Aorta (tissue), 5 donors: ENCODE measurements around the gene ADH6. TPM values are rescaled to one million over a fixed set of nuclear protein-coding genes. Genes with fewer than 3 reads are reported as not detected.
"Not testable (repeated sequence)": the region's sequence is repeated elsewhere in the genome, so short reads cannot be mapped to it uniquely, and the experiment has no call there.

Experiments
- ATAC-seq: fragments of 200-7000 bp; cut with Tn5 transposase; one replicate; pipeline ENCODE4 v1.9.1; 2022; ENCODE audit warnings: moderate library complexity; ENCODE audit not compliant: low FRiP score
- DNase-seq, 2 donors: peaks; one replicate each; pipeline ENCODE4 v3.0.0-alpha.2; 2020
- H3K27ac ChIP-seq, 2 donors: one replicate each; pipeline ENCODE4 v1.5.1; 2013; ENCODE audit warnings: low read length in 2 of 2, mild to moderate bottlenecking in 2 of 2, moderate library complexity in 2 of 2, control low read depth in 1 of 2, inconsistent platforms in 1 of 2, low read depth in 1 of 2
- H3K27me3 ChIP-seq, 2 donors: one replicate each; pipeline ENCODE4 v1.6.1; 2013; ENCODE audit warnings: control low read depth in 1 of 2, low read length in 1 of 2, mild to moderate bottlenecking in 1 of 2, moderate library complexity in 1 of 2; ENCODE audit not compliant: insufficient read depth in 2 of 2, control insufficient read depth in 1 of 2
- H3K36me3 ChIP-seq, 2 donors: one replicate each; pipeline ENCODE4 v1.6.1; 2013; ENCODE audit warnings: control low read depth in 1 of 2, low read length in 1 of 2, mild to moderate bottlenecking in 1 of 2; ENCODE audit not compliant: insufficient read depth in 2 of 2, control insufficient read depth in 1 of 2
- H3K4me1 ChIP-seq, 2 donors: one replicate each; pipeline ENCODE4 v1.6.1; 2013; ENCODE audit warnings: low read length in 2 of 2, control low read depth in 1 of 2, mild to moderate bottlenecking in 1 of 2, moderate library complexity in 1 of 2; ENCODE audit not compliant: insufficient read depth in 2 of 2, control insufficient read depth in 1 of 2
- H3K4me3 ChIP-seq, 2 donors: one replicate each; pipeline ENCODE4 v1.5.1; 2013; ENCODE audit warnings: low read length in 2 of 2, control low read depth in 1 of 2, mild to moderate bottlenecking in 1 of 2
- H3K9me3 ChIP-seq: one replicate; pipeline ENCODE4 v1.6.1; 2013; ENCODE audit warnings: mild to moderate bottlenecking, low read length; ENCODE audit not compliant: control insufficient read depth
- WGBS, 2 donors: extraction: QIAGEN DNeasy Blood & Tissue Kit; methylation state at CpG; one replicate each; pipeline ENCODE4 v1.1.7; 2013; 5-methylcytosine and 5-hydroxymethylcytosine counted together
- intact Hi-C, 2 donors: fragments of 100-400 bp; cut with DNase I; formaldehyde crosslinking; loops; one replicate each; pipeline versions ENCODE4 v1.14.2 to v1.15.0; 2022
- long read RNA-seq, 2 donors: library from polyadenylated mRNA; unstranded; transcript quantifications; one replicate each; pipeline ENCODE4 v2.0.0, GENCODE V29; 2020 to 2021
- polyA plus RNA-seq, 2 donors: library from polyadenylated mRNA; stranded (reverse); fragments of 200-250 nt; gene quantifications; one replicate each; pipeline ENCODE4 v1.2.3, GENCODE V29; 2013
- total RNA-seq, 2 donors: library from RNA; stranded (reverse); fragmentation: NEBNext Ultra II Directional; extraction: Animal tissue kit (Norgen Biotek cat#: 25700); gene quantifications; one replicate each; pipeline ENCODE4 v1.2.1, GENCODE V29; 2021
- donor health status: healthy with polysubstance abuse.
- donor health status: Bipolar disorder and iron deficiency.
- donor health status: DM: no; HTN: no; CAD: no.
- donor health status: DM: no; HTN: no; CAD: no.
- donor health status: DM: yes; HTN: yes; CAD: no.

ADH6 gene
- under 1 TPM; 0.26 to 0.84 TPM for total RNA-seq
- polyA plus RNA-seq = 1 to 10 TPM in 1 of 2 donors, under 1 TPM in 1; 0.36 to 6.3 TPM
- long read RNA-seq, donor 1, partial matches to known transcripts = 0 of 2 reads
- long read RNA-seq, donor 1, other reads (novel, unspliced or antisense) = 2 of 2 reads
- long read RNA-seq, donor 2, partial matches to known transcripts = 0 of 2 reads
- long read RNA-seq, donor 2, other reads (novel, unspliced or antisense) = 2 of 2 reads

DNA sequence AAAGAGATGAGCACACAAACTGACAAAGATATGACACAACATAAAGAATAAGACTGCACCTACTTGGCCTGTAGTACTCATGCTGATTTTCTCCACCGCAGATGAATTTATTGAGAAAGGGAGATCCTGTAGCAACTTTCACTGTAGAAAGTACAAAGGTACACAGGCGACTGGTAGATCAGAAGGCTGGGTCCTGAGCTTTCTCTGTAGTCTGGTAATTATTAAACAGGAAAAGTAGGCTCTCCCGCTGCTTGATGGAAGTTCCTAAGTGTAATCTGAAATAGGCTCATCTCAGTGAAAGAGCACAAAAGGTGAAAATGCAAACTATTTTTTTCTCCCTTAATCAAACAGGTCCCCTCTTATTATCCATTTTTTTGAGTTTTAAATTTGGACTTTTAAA is at the start of gene ADH6:
TSS of gene ADH6 (minus strand) at position 175 of the 400 bp plus-strand sequence. CDS start at position 81, 94 bp downstream.
- WGBS, 2 donors = 96 to 97% methylated on average over 3 of the region's 3 CpGs
- Histone ChIP-seq H3K9me3 (no peaks in the 10 kb centered on the region), H3K4me3 (no peak within 1 kb of the TSS), H3K27me3 (no peaks in the 10 kb centered on the region), H3K4me1 (no peaks in the 10 kb centered on the region), H3K27ac (no peak within 1 kb of the TSS), H3K36me3 (no peaks in the 10 kb centered on the region)
- intact Hi-C loops = no loop called here
- ATAC-seq (no peak), DNase-seq (no peak)

DNA sequence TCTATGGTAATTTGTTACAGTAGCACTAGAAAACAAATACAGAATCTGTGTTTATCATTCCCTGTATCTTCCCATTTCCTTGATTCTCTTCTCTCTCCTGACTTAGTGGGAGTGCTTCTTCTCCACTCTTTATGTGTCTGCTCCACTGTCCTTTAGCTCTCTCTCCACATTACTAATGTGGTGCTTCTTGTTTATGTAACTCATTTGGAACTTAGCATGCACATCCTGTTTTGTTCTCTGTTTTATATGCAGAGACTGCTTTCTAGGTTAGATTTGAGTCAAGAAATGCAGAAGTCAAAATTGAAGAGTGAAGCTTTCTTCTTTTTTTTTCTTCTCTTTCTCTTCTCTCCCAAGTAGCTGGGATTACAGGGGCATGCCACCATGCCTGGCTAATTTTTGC is 45.9 kb upstream of the ADH6 start:
- intact Hi-C loops = no loop called here
- peaks cover 0 to 7% of the 10 kb centered on the region in 2 donors for H3K4me1 ChIP-seq
- no peak for ATAC-seq
- H3K27ac ChIP-seq = no peak overlapping the region
- no peak overlapping the region for H3K4me3 ChIP-seq
- peaks cover 3% of the 10 kb centered on the region for H3K9me3 ChIP-seq
- DNase-seq = no peak
- H3K36me3 ChIP-seq = peaks cover 0 to 2% of the 10 kb centered on the region in 2 donors
- no peaks in the 10 kb centered on the region for H3K27me3 ChIP-seq

DNA sequence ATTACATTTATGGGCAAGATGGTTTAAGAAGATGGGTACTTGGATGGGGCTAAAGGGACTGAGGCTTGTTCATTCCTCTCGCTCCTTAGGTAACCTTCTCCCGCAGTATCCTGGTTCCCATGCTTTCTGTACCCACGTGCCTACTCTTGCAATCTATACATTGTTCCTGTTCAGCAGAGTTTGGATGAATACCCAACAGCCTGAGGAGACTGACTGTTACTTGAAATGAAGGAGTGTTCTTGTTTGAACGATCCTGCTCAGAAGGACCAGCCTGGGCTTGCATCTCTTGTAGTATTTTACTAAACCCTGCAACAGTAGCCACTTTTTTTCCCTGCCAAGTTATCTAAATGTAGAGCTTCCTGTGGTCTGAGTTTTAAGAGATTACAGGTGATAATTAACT is 33.7 kb upstream of the ADH6 start:
- H3K4me1 ChIP-seq = no peaks in the 10 kb centered on the region
- no peak overlapping the region for H3K4me3 ChIP-seq
- ATAC-seq = no peak
- no peak overlapping the region for H3K27ac ChIP-seq
- no peaks in the 10 kb centered on the region for H3K27me3 ChIP-seq
- no peaks in the 10 kb centered on the region for H3K9me3 ChIP-seq
- 88 to 90% methylated on average over 4 of the region's 4 CpGs for WGBS, 2 donors
- no peak for DNase-seq
- H3K36me3 ChIP-seq = no peaks in the 10 kb centered on the region
- intact Hi-C loops = no loop called here

DNA sequence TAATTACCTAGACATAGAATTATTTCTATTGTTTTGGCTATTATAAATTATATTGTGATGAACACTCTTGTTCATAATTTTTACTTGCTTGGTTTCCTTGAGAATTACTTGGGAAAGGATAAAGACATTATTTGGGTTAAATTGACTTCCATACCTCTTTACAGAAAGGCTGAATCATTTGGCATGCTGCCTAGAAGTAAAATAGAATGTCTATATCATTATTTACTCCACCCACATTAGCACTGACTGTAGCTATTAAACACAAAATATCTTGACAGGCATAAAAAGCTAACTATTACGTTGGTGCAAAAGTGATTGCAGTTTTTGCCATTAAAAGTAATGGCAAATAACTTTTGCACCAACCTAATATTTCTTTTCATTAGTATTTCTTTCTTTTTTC is 29.7 kb upstream of the ADH6 start:
- ATAC-seq = no peak
- intact Hi-C loops = no loop called here
- H3K27ac ChIP-seq = no peak overlapping the region

DNA sequence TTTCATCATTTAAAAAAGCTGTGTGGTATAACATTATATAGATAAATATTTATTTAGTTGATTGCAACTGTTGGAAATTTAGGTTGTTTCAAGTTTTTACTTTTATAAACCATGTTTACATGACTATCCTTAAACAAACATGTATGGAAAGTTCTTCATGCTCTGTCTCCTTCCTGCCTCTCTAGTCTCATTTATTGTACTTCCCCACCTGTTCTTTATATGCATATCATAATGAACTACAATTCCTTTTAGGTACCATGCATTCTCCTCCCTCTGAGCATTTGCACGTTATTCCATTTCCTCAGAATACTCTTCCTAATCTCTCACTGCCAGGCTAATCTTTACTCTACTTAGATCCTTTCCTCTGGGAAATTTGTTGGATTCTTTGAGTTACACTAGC is 16.9 kb upstream of the ADH6 start:
- Histone ChIP-seq H3K36me3 (no peaks in the 10 kb centered on the region), H3K4me3 (no peak overlapping the region), H3K27me3 (no peaks in the 10 kb centered on the region), H3K27ac (no peak overlapping the region), H3K9me3 (no peaks in the 10 kb centered on the region), H3K4me1 (peaks cover 0 to 1% of the 10 kb centered on the region in 2 donors)
- intact Hi-C loops = no loop called here
- no peak for DNase-seq
- WGBS, 2 donors = 70 to 77% methylated on average over 1 of the region's 1 CpG
- ATAC-seq = no peak

More for the DNA sequence above, 29.7 kb upstream of the ADH6 start:
- no peaks in the 10 kb centered on the region for H3K27me3 ChIP-seq
- no peaks in the 10 kb centered on the region for H3K4me1 ChIP-seq
- H3K9me3 ChIP-seq = no peaks in the 10 kb centered on the region
- WGBS, 2 donors = 84 to 86% methylated on average over 1 of the region's 1 CpG
- no peak for DNase-seq
- no peak overlapping the region for H3K4me3 ChIP-seq
- H3K36me3 ChIP-seq = no peaks in the 10 kb centered on the region

DNA sequence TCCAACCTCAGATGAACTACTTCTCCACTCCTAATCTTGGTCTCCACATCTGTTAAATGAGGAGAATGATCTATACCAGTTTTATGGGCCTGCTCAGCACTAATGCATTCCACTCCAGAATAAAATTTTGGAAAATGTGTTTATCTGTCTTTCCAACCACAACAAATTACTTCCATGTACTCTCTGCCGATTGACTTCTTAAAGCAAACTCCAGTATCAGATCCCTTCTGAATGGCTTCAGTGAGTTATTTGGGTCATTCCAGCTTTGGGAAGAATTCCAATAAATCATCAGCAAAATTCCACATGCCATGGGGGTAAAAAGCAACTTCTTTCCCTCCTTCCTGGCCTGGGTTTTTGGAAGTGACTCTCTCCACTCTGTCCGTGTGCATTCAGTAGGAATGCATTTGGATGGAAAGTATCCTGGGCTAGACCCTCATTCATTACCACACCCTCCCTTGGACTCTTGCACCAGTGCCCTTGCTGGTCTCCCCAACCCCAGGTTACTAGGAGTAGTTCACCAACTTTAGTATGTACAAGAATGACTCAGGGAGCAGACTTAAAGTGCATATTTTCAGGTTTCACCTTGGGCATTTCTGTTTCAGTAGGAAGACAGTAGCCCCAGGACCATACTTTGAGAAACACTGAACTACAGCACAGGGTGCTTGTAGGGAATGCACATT is 15.4 kb upstream of the ADH6 start:
- Histone ChIP-seq H3K27me3 (no peaks in the 10 kb centered on the region), H3K36me3 (no peaks in the 10 kb centered on the region), H3K4me3 (no peak overlapping the region), H3K4me1 (no peaks in the 10 kb centered on the region), H3K9me3 (no peaks in the 10 kb centered on the region), H3K27ac (peak overlapping the region in 1 of 2 donors; percentile 7)
- DNase-seq (no peak), ATAC-seq (no peak)
- intact Hi-C loops = no loop called here
- 3 to 6% methylated on average over 2 of the region's 2 CpGs for WGBS, 2 donors

DNA sequence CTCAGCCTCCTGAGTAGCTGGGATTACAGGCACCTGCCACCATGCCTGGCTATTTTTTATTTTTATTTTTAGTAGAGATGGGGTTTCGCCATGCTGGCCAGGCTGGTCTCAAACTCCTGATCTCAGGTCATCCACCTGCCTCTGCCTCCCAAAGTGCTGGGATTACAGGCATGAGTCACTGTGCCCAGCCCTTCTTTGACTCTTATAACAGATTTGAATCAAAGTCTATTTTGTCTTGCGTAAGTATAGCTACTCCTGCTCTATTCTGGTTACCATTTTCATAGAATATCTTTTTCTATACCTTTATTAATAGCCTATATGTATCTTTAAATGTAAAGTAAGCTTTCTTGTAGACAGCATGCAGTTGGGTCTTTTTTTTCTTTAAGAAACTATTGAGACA is 14.4 kb upstream of the ADH6 start:
- WGBS, 2 donors = 97 to 99% methylated on average over 2 of the region's 2 CpGs
- DNase-seq, H3K27me3 ChIP-seq, ATAC-seq, H3K4me3 ChIP-seq, intact Hi-C loops, H3K4me1 ChIP-seq, H3K36me3 ChIP-seq, H3K9me3 ChIP-seq, H3K27ac ChIP-seq: not testable (repeated sequence)

DNA sequence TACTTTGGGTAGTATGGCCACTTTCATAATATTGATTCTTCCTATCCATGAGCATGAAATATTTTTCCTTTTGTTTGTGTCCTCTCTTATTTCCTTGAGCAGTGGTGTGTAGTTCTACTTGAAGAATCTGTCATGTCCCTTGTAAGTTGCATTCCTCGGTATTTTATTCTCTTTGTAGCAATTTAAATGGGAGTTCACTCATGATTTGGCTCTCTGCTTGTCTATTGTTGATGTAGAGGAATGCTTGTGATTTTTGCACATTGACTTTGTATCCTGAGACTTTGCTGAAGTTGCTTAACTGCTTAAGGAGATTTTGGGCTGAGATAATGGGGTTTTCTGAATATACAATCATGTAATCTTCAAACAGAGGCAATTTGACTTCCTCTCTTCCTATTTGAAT is 9.7 kb upstream of the ADH6 start:
- ATAC-seq, intact Hi-C loops: not testable (repeated sequence)
- WGBS, 2 donors = 65 to 72% methylated on average over 1 of the region's 1 CpG

DNA sequence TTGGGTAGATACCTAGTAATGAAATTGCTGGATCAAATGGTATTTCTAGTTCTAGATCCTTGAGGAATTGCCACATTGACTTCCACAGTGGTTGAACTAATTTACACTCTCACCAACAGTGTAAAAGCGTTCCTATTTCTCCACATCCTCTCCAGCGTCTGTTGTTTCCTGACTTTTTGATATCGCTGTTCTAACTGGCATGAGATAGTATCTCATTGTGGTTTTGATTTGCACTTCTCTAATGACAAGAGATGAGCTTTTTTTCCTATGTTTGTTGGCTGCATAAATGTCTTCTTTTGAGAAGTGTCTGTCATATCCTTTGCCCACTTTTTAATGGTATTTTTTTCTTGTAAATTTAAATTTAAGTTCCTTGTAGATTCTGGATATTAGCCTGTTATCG is 8.6 kb upstream of the ADH6 start:
- H3K4me3 ChIP-seq, DNase-seq, H3K4me1 ChIP-seq, H3K36me3 ChIP-seq, H3K9me3 ChIP-seq, ATAC-seq, H3K27me3 ChIP-seq, intact Hi-C loops, H3K27ac ChIP-seq: not testable (repeated sequence)
- 97% methylated on average over 4 of the region's 4 CpGs for WGBS, 2 donors

More for the DNA sequence above, 9.7 kb upstream of the ADH6 start:
- not testable (repeated sequence) for H3K4me3 ChIP-seq, H3K27ac ChIP-seq, H3K4me1 ChIP-seq, H3K27me3 ChIP-seq, DNase-seq, H3K36me3 ChIP-seq, H3K9me3 ChIP-seq
